ENCODE data around the gene MAP4K2. TPM values are rescaled to one million over a fixed set of nuclear protein-coding genes. Genes with fewer than 3 reads are reported as not detected.

MAP4K2 gene
- total and polyA plus RNA-seq, 2 of the 8 experiments (the other 6 are each of a cell fraction or from before 2014, with no cell fraction given), result 20.1 to 20.7 TPM

GRCh38 chr11:64759722-64760719 lies 43.0 kb downstream of the MAP4K2 start, which contains the start of gene PYGM (continued):
- TF ChIP-seq NANOG (IDR thresholded peaks at IDR 0.05; ENCODE audit: insufficient read depth, low read depth, low read length, poor library complexity, severe bottlenecking) (no peak), MAFK (IDR thresholded peaks at IDR 0.05; ENCODE audit: low read depth, low read length) (no peak), KDM4A (IDR thresholded peaks at IDR 0.05; ENCODE audit: low read depth, low read length, severe bottlenecking) (no peak), CTBP2 (IDR thresholded peaks at IDR 0.05; ENCODE audit: borderline replicate concordance, insufficient read depth, insufficient read length, low read length) (no peak), PHF8 (conservative IDR thresholded peaks at IDR 0.05; ENCODE audit: low read depth, low read length) (no peak), RNF2 (IDR thresholded peaks at IDR 0.05; ENCODE audit: borderline replicate concordance, low read depth, low read length, missing control alignments, poor library complexity, severe bottlenecking) (no peak), CHD2 (IDR thresholded peaks at IDR 0.05; ENCODE audit: low read length) (no peak), TAF1 (IDR thresholded peaks at IDR 0.05; ENCODE audit: low read depth, low read length) (peak; percentile 47; the same call in 1 of the 2 replicates), E2F6 (IDR thresholded peaks at IDR 0.05) (no peak), SRF (IDR thresholded peaks at IDR 0.05; ENCODE audit: low read depth, low read length) (no peak), POLR2AphosphoS5 (IDR thresholded peaks at IDR 0.05; ENCODE audit: low read depth, low read length) (peak; percentile 13; the same call in 1 of the 2 replicates), HDAC6 (IDR thresholded peaks at IDR 0.05; ENCODE audit: low read depth, low read length) (no peak)

Data from H1 (cell line).